CD8-positive, alpha-beta memory T cell (primary cell): Measurements from ENCODE around the gene SDF2L1. TPM values are rescaled to one million over a fixed set of nuclear protein-coding genes. Genes with fewer than 3 reads are reported as not detected.

ENCODE experiments used
- CTCF ChIA-PET: fragments of 350-600 bp; sonication (Branson Sonifier 250); formaldehyde crosslinking; loops from one replicate; lab custom pipeline; 2021; ENCODE audit warnings: antibody characterized with exemption; lab: Charles Lee
- POLR2A ChIA-PET: fragments of 350-600 bp; sonication (Branson Sonifier 250); formaldehyde crosslinking; loops from one replicate; lab custom pipeline; 2021; ENCODE audit warnings: antibody characterized with exemption; lab: Charles Lee
- DNase-seq, 5 donors: peaks; one replicate each; pipeline versions ENCODE4 v3.0.0 to v3.0.0-alpha.2; 2020 to 2022; ENCODE audit warnings: mixed read lengths in 1 of 5
- H3K27ac ChIP-seq: one replicate; pipeline ENCODE4 v1.7.0; 2013; ENCODE audit warnings: low read depth, mild to moderate bottlenecking, low read length, moderate library complexity
- H3K27me3 ChIP-seq: 2 replicates; pipeline ENCODE4 v1.7.0; 2013; ENCODE audit warnings: low read length, mild to moderate bottlenecking; ENCODE audit not compliant: insufficient read depth, poor library complexity, severe bottlenecking
- H3K36me3 ChIP-seq: 2 replicates; pipeline ENCODE4 v1.7.0; 2013; ENCODE audit warnings: mild to moderate bottlenecking, low read length, moderate library complexity; ENCODE audit not compliant: insufficient read depth
- H3K4me1 ChIP-seq: 2 replicates; pipeline ENCODE4 v1.7.0; 2013; ENCODE audit warnings: mild to moderate bottlenecking, low read length, moderate library complexity; ENCODE audit not compliant: insufficient read depth
- H3K4me3 ChIP-seq: 2 replicates; pipeline ENCODE4 v1.7.0; 2013; ENCODE audit warnings: mild to moderate bottlenecking, low read length
- H3K9me3 ChIP-seq: 2 replicates; pipeline ENCODE4 v1.7.0; 2013; ENCODE audit warnings: mild to moderate bottlenecking, low read length
- H3K27ac Mint-ChIP-seq, 8 donors: one replicate each; pipeline ENCODE4 v1.8.0; 2020 to 2021; ENCODE audit warnings: mixed read lengths in 8 of 8, mild to moderate bottlenecking in 6 of 8, inconsistent platforms in 3 of 8, moderate library complexity in 3 of 8
- H3K27me3 Mint-ChIP-seq, 2 donors: one replicate each; pipeline ENCODE4 v1.8.0; 2020 to 2021; ENCODE audit warnings: mixed read lengths in 2 of 2, mild to moderate bottlenecking in 1 of 2, moderate library complexity in 1 of 2
- H3K36me3 Mint-ChIP-seq, 3 donors: one replicate each; pipeline ENCODE4 v1.8.0; 2020 to 2021; ENCODE audit warnings: mixed read lengths in 3 of 3, inconsistent platforms in 1 of 3, mild to moderate bottlenecking in 1 of 3
- H3K4me1 Mint-ChIP-seq, 3 donors: one replicate each; pipeline ENCODE4 v1.8.0; 2020 to 2021; ENCODE audit warnings: mixed read lengths in 3 of 3, inconsistent platforms in 1 of 3, mild to moderate bottlenecking in 1 of 3
- H3K4me3 Mint-ChIP-seq, 7 donors: one replicate each; pipeline ENCODE4 v1.8.0; 2020 to 2021; ENCODE audit warnings: mixed read lengths in 7 of 7, mild to moderate bottlenecking in 6 of 7, moderate library complexity in 4 of 7, inconsistent platforms in 2 of 7
- H3K9me3 Mint-ChIP-seq, 5 donors: one replicate each; pipeline ENCODE4 v1.8.0; 2020 to 2022; ENCODE audit warnings: mixed read lengths in 5 of 5, mild to moderate bottlenecking in 3 of 5, moderate library complexity in 2 of 5, inconsistent platforms in 1 of 5
- polyA plus RNA-seq: library from polyadenylated mRNA; unstranded; fragments of 300-500 nt; fragmentation: Illumina TruSeq; gene quantifications from one replicate; pipeline ENCODE4 v1.2.3, GENCODE V29; 2021
- total RNA-seq, 2 experiments: library from RNA; stranded (reverse); gene quantifications; one replicate each; pipeline ENCODE4 v1.2.3, GENCODE V29; 2021

Gene SDF2L1
- total and polyA plus RNA-seq, 3 experiments from 2014 or later, result 71.5 to 99.6 (median 74.7) TPM

DNA sequence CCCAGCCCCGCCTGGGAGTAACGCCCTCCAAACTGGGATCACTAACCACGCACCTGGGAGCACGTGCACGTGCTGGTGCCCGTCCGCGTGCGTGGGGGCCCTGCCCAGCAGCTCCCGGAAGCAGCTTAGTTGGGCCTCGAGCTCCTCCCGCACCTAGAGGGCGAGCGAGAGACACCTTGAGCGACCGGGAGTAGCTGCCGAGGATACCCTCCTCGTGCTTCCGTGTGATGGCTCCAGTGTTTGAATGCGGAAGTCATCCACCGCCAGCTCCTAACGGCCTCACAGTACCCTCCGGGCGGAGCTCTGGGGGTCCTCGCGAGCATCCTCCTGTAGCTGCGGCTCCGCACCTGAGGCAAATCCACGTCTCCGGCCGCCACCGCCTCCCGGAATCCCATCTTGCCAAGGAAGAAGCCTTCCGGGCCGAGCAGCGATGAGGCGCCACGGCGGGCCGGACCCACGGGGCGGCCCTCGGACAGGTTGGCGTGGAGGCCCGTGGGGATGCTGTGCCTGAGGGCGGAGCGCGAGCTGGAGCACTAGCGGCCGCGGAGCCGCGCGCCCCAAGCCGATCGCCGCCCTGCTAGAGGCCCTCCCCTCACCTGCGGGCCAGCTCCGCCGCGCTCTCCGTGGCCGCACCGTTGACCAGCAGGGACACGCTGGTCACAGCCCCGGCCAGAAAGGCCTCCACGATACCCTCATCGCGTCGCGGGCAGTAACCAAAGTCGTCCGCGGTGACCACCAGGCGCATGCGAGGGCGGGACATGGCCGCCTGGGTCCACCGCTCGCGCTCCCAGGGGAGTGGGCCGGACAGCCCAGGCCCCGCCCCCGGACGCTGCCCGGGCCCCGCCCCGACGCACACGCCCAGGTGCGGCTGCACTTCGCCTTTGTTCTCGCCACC is 12.6 kb upstream of the SDF2L1 start, which contains the start of gene YDJC:
Gene YDJC (minus strand): TSS at position 768 of the 895 bp plus-strand sequence. CDS start 8 bp downstream, at position 760.
- peak within 1 kb of the TSS; percentile 88 to 96 (median 92) for H3K27ac Mint-ChIP-seq
- H3K4me1 Mint-ChIP-seq, result peaks cover 32 to 56% (median 38%) of the 10 kb centered on the region in 3 donors
- ChIA-PET POLR2A (interaction anchor here (0.5 to 3.8 kb wide), 6 partner anchors 13 to 1568 kb away, joined by 3 to 76 read pairs (median 4); partner anchors contain the start of genes SDF2L1 and UBE2L3), CTCF (interaction anchor here (0.9 to 5.7 kb wide), 21 partner anchors 9 to 64 kb away, joined by 3 to 99 read pairs (median 4); partner anchors contain the start of genes PPIL2 and SDF2L1)
- H3K27ac ChIP-seq, result peak within 1 kb of the TSS; percentile 98
- H3K36me3 ChIP-seq, result peaks cover 15% of the 10 kb centered on the region
- peaks cover 0 to 29% (median 6%) of the 10 kb centered on the region in 3 donors for H3K36me3 Mint-ChIP-seq
- no peaks in the 10 kb centered on the region for H3K9me3 Mint-ChIP-seq
- DNase-seq, result peak; percentile 91 to 95 (median 93)
- H3K4me1 ChIP-seq, result peaks cover 48% of the 10 kb centered on the region
- H3K4me3 Mint-ChIP-seq, result peak within 1 kb of the TSS; percentile 92 to 99 (median 94)
- no peaks in the 10 kb centered on the region for H3K27me3 Mint-ChIP-seq
- H3K27me3 ChIP-seq, result no peaks in the 10 kb centered on the region
- no peaks in the 10 kb centered on the region for H3K9me3 ChIP-seq
- H3K4me3 ChIP-seq, result peak within 1 kb of the TSS; percentile 90

DNA sequence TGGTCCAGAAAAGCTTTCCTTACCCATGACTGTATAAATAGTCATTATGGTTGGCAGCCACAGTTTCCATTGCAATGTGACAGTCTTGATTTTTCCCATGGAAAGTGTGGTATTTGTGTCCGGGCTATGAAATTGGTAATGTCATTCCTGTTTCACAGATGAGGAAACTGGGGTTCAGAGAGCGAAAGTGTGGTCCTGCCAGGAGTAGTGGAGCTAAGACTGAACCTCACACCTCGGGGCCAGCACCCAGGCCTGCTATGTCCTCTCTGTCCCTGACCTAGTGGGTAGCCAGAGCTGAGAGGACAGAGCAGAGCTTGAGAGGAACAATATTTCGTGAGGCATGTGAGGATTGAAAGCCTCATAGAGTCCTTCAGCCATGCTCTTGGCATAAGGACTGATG is 11.1 kb upstream of the SDF2L1 start:
- H3K27me3 Mint-ChIP-seq, result no peaks in the 10 kb centered on the region
- peaks cover 0 to 24% (median 4%) of the 10 kb centered on the region in 3 donors for H3K36me3 Mint-ChIP-seq
- peak overlapping the region in 1 of 8 donors; percentile 96 for H3K27ac Mint-ChIP-seq
- peak overlapping the region in 5 of 7 donors; percentile 58 to 99 (median 70) for H3K4me3 Mint-ChIP-seq
- H3K4me1 Mint-ChIP-seq, result peaks cover 26 to 44% (median 31%) of the 10 kb centered on the region in 3 donors
- Histone ChIP-seq H3K27me3 (no peaks in the 10 kb centered on the region), H3K9me3 (no peaks in the 10 kb centered on the region), H3K27ac (no peak overlapping the region), H3K4me1 (peaks cover 38% of the 10 kb centered on the region), H3K36me3 (peaks cover 15% of the 10 kb centered on the region), H3K4me3 (no peak overlapping the region)
- CTCF ChIA-PET, result interaction anchor here (0.7 to 5.7 kb wide), 7 partner anchors 10 to 63 kb away, joined by 3 to 99 read pairs (median 4); partner anchors contain the start of genes PPIL2 and SDF2L1
- POLR2A ChIA-PET, result interaction anchor here (3.8 kb wide), 1 partner anchor 12 kb away, joined by 76 read pairs; the partner anchor contains the start of gene SDF2L1
- DNase-seq, result no peak
- H3K9me3 Mint-ChIP-seq, result no peaks in the 10 kb centered on the region

DNA sequence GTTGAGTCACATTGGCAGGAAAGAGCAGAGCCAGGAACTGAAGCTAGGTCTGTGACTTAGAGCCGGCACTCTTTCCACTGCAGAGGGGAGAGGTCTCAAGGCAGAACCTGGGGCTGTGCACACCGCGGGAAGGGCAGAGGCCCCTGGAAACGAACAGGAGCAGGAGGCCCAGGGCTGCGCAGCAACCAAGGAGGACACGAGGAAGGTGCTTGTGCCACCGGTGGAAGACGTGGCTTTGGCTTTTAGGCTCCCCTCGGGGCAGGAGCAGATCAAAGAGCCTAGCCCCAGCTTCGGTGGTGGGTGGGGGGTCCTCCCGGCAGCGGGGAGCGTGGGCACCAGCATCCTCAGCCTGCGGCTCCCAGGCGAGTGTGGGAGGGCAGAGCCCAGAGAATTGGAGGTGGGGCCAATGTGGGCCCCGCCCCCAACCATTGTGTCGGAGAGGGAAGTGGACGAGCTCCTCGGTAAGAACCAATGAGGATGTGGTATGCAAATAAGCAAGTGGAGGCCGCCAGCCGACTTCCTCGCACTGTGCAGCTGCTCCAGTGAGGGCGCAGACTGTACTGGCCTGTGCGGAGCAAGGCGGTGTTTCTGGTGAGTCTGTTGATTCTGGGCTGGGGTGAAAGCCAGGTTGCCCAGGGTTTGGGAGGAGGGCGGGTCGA is 9.7 kb upstream of the SDF2L1 start, which contains the start of gene CCDC116:
Gene CCDC116 (plus strand): TSS at position 524 of the 659 bp plus-strand sequence. CDS start 422 bp downstream, outside the sequence.
- Histone ChIP-seq H3K36me3 (peaks cover 7% of the 10 kb centered on the region), H3K9me3 (no peaks in the 10 kb centered on the region), H3K27me3 (no peaks in the 10 kb centered on the region), H3K27ac (peak within 1 kb of the TSS; percentile 51), H3K4me3 (no peak within 1 kb of the TSS), H3K4me1 (peaks cover 27% of the 10 kb centered on the region)
- Mint-ChIP-seq H3K4me3 (peak within 1 kb of the TSS in 1 of 7 donors; percentile 54), H3K9me3 (no peaks in the 10 kb centered on the region), H3K27me3 (no peaks in the 10 kb centered on the region), H3K4me1 (peaks cover 17 to 32% (median 19%) of the 10 kb centered on the region in 3 donors), H3K27ac (peak within 1 kb of the TSS in 3 of 8 donors; percentile 36 to 87 (median 38)), H3K36me3 (peaks cover 0 to 14% (median 3%) of the 10 kb centered on the region in 3 donors)
- POLR2A ChIA-PET, result interaction anchor here (1.2 kb wide), 1 partner anchor 10 kb away, joined by 8 read pairs; the partner anchor contains the start of gene SDF2L1
- peak; percentile 48 to 75 (median 73) for DNase-seq
- CTCF ChIA-PET, result interaction anchor here (0.6 to 6.3 kb wide), 3 partner anchors 9 to 29 kb away, joined by 4 to 99 read pairs (median 35); partner anchors contain the start of gene SDF2L1

DNA sequence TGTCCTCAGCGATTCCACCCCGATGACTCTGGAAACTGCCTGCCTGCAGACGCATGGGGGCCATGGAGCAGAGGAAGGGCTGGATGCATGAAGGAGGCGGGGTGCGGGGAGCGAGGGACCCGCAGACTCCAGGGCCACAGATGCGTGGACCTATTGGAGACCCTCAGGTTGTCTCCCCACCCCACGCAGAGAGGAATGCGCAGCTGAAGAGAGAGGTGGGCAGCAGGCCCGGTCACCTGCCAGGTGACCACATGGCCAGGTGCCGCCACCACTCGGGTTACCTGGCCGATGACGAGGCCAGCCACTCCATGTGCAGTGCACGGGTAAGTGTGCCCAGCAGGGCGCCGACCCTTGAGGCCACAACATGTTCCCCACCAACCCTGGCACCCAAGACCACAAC is 9.2 kb upstream of the SDF2L1 start:
- no peak overlapping the region for H3K4me3 ChIP-seq
- Mint-ChIP-seq H3K9me3 (no peaks in the 10 kb centered on the region), H3K4me3 (no peak overlapping the region), H3K4me1 (peaks cover 13 to 26% (median 14%) of the 10 kb centered on the region in 3 donors), H3K27me3 (no peaks in the 10 kb centered on the region), H3K27ac (peak overlapping the region in 3 of 8 donors; percentile 36 to 87 (median 38)), H3K36me3 (peaks cover 0 to 9% (median 3%) of the 10 kb centered on the region in 3 donors)
- ChIA-PET POLR2A (interaction anchor here (1.2 kb wide), 1 partner anchor 10 kb away, joined by 8 read pairs; the partner anchor contains the start of gene SDF2L1), CTCF (interaction anchor here (5.7 to 6.3 kb wide), 2 partner anchors 8 to 14 kb away, joined by 35 to 99 read pairs; partner anchors contain the start of gene SDF2L1)
- no peaks in the 10 kb centered on the region for H3K9me3 ChIP-seq
- H3K36me3 ChIP-seq, result peaks cover 5% of the 10 kb centered on the region
- H3K27me3 ChIP-seq, result no peaks in the 10 kb centered on the region
- H3K4me1 ChIP-seq, result peaks cover 22% of the 10 kb centered on the region
- H3K27ac ChIP-seq, result peak overlapping the region; percentile 51
- no peak for DNase-seq

DNA sequence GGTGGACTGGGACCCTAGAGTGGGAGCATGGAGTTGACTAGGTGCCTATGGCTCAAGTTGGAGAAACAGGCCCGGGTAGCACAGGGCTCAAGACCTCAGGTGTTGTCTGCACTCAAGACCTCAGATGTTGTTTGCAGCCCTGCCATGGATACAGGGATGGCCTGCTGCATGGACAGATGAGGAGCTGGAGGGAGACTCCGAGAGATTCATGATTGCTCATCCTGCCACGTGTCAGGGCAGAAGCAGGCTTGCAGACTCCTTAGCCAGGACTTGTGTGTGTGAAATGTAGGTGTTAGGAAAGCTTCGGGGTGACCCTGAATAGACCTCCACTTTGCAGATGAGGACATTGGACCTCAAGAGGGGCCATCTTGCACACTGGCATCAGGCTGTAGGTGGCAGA is 8.6 kb upstream of the SDF2L1 start:
- Histone ChIP-seq H3K27me3 (no peaks in the 10 kb centered on the region), H3K36me3 (no peaks in the 10 kb centered on the region), H3K9me3 (no peaks in the 10 kb centered on the region), H3K4me1 (peaks cover 16% of the 10 kb centered on the region), H3K27ac (no peak overlapping the region), H3K4me3 (no peak overlapping the region)
- CTCF ChIA-PET, result interaction anchor here (1.6 to 6.3 kb wide), 2 partner anchors 10 to 14 kb away, joined by 9 to 35 read pairs; no protein-coding TSS in a partner anchor
- Mint-ChIP-seq H3K36me3 (peaks cover 0 to 4% (median 0%) of the 10 kb centered on the region in 3 donors), H3K27me3 (no peaks in the 10 kb centered on the region), H3K27ac (no peak overlapping the region), H3K4me1 (peaks cover 8 to 21% (median 9%) of the 10 kb centered on the region in 3 donors), H3K9me3 (no peaks in the 10 kb centered on the region), H3K4me3 (no peak overlapping the region)
- POLR2A ChIA-PET, result no interaction called here
- DNase-seq, result no peak

DNA sequence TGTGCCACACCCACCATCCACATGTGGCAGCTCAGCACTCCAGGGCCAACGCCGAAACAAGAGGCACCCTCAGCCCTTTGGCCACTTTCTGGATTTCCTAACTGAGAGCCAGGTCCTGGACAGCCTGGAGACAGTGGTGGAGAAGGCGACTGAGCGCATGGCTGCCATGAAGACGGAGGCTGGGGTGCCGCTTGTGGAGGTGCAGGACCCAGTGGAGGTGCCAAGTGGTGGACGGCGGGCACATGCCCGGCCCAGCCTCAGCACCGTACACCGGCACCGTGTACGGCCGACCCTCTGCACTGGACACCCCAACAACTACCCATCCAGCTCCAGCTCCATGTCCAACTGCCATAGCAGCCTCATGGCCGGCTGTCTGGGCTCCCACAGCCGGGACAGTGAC is 8.0 kb upstream of the SDF2L1 start:
- no peak for DNase-seq
- no peaks in the 10 kb centered on the region for H3K27me3 ChIP-seq
- ChIA-PET POLR2A (no interaction called here), CTCF (interaction anchor here (1.6 to 6.3 kb wide), 2 partner anchors 9 to 13 kb away, joined by 9 to 35 read pairs; no protein-coding TSS in a partner anchor)
- H3K4me3 Mint-ChIP-seq, result no peak overlapping the region
- peaks cover 7 to 19% (median 8%) of the 10 kb centered on the region in 3 donors for H3K4me1 Mint-ChIP-seq
- H3K36me3 Mint-ChIP-seq, result peaks cover 0 to 4% (median 0%) of the 10 kb centered on the region in 3 donors
- H3K4me3 ChIP-seq, result no peak overlapping the region
- no peaks in the 10 kb centered on the region for H3K27me3 Mint-ChIP-seq
- no peak overlapping the region for H3K27ac ChIP-seq
- H3K9me3 Mint-ChIP-seq, result no peaks in the 10 kb centered on the region
- H3K36me3 ChIP-seq, result no peaks in the 10 kb centered on the region
- peaks cover 12% of the 10 kb centered on the region for H3K4me1 ChIP-seq
- H3K27ac Mint-ChIP-seq, result no peak overlapping the region
- no peaks in the 10 kb centered on the region for H3K9me3 ChIP-seq

DNA sequence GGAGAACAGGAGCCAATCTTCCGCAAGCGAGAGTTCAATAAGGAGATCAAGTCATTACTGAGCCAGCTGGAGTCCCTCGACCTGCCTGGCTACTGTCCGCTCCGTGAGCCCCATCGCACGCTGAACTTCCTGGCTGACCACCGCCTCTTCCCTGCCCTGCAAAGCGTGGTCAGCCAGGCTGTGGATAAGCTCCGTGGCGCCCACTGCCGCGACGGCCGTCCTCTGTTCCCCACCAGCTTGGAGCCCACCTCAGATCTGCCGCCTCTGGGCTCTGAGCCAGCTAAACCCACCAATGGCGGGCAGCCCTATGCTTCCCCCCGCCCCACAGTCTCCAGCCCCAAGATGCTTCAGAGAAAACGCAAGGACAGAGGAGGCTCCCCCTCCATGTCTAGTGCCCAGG is 7.3 kb upstream of the SDF2L1 start:
- H3K27ac ChIP-seq, result no peak overlapping the region
- no peak overlapping the region for H3K4me3 ChIP-seq
- POLR2A ChIA-PET, result no interaction called here
- Mint-ChIP-seq H3K27ac (no peak overlapping the region), H3K4me1 (peaks cover 4 to 16% (median 6%) of the 10 kb centered on the region in 3 donors), H3K9me3 (no peaks in the 10 kb centered on the region), H3K4me3 (peak overlapping the region in 1 of 7 donors; percentile 37), H3K27me3 (no peaks in the 10 kb centered on the region), H3K36me3 (no peaks in the 10 kb centered on the region)
- no peaks in the 10 kb centered on the region for H3K27me3 ChIP-seq
- no peaks in the 10 kb centered on the region for H3K9me3 ChIP-seq
- CTCF ChIA-PET, result interaction anchor here (1.6 to 6.3 kb wide), 2 partner anchors 8 to 13 kb away, joined by 9 to 35 read pairs; no protein-coding TSS in a partner anchor
- H3K4me1 ChIP-seq, result peaks cover 11% of the 10 kb centered on the region
- DNase-seq, result no peak
- H3K36me3 ChIP-seq, result no peaks in the 10 kb centered on the region
